Mononuclear cell (primary cell): ENCODE results near the gene VAPB. TPM values are rescaled to one million over a fixed set of nuclear protein-coding genes. Genes with fewer than 3 reads are reported as not detected.
A peak's percentile ranks its signal among the peaks of the same experiment; 100 is the strongest.

Source experiments
- H3K27me3 ChIP-seq: 2 replicates; pipeline ENCODE4 v1.6.0; 2011; ENCODE audit warnings: low read length, control low read depth; ENCODE audit not compliant: insufficient read depth
- H3K4me1 ChIP-seq: 2 replicates; pipeline ENCODE4 v1.5.1; 2011; ENCODE audit warnings: mild to moderate bottlenecking, low read length, control low read depth; ENCODE audit not compliant: insufficient read depth
- H3K4me3 ChIP-seq: 2 replicates; pipeline ENCODE4 v1.5.1; 2011; ENCODE audit warnings: mild to moderate bottlenecking, low read length, moderate library complexity
- H3K9me3 ChIP-seq: 2 replicates; pipeline ENCODE4 v1.5.1; 2011; ENCODE audit warnings: low read depth, mild to moderate bottlenecking, control low read depth, low read length
- total RNA-seq: library from RNA; depleted of rRNA; stranded (reverse); fragments of >200 nt; gene quantifications from one replicate; pipeline ENCODE4 v1.2.3, GENCODE V29; 2012

The VAPB gene
- 10.5 TPM for total RNA-seq

GRCh38 chr20:58388882-58389323, at the start of gene VAPB:
Gene VAPB, plus strand, starts transcription at chr20:58389229. Its CDS starts 231 bp downstream, at chr20:58389460.
- H3K4me3 ChIP-seq, result peak within 1 kb of the TSS; percentile 81
- H3K4me1 ChIP-seq, result peaks cover 43% of the 10 kb centered on the region
- H3K27me3 ChIP-seq, result no peaks in the 10 kb centered on the region
- H3K9me3 ChIP-seq, result no peaks in the 10 kb centered on the region

- no peak overlapping the region for H3K4me3 ChIP-seq
- H3K27me3 ChIP-seq, result no peaks in the 10 kb centered on the region
- H3K4me1 ChIP-seq, result peaks cover 5% of the 10 kb centered on the region
- no peaks in the 10 kb centered on the region for H3K9me3 ChIP-seq
Observed at GRCh38 chr20:58339741-58340140, 49.3 kb upstream of the VAPB start.

GRCh38 chr20:58340151-58340550, 48.9 kb upstream of the VAPB start:
- H3K9me3 ChIP-seq, result no peaks in the 10 kb centered on the region
- no peak overlapping the region for H3K4me3 ChIP-seq
- no peaks in the 10 kb centered on the region for H3K27me3 ChIP-seq
- peaks cover 5% of the 10 kb centered on the region for H3K4me1 ChIP-seq

GRCh38 chr20:58340853-58341252, 48.2 kb upstream of the VAPB start:
- H3K4me3 ChIP-seq, result no peak overlapping the region
- H3K27me3 ChIP-seq, result no peaks in the 10 kb centered on the region
- H3K9me3 ChIP-seq, result no peaks in the 10 kb centered on the region
- H3K4me1 ChIP-seq, result peaks cover 5% of the 10 kb centered on the region

GRCh38 chr20:58342104-58342945, 46.7 kb upstream of the VAPB start:
- peaks cover 5% of the 10 kb centered on the region for H3K4me1 ChIP-seq
- H3K9me3 ChIP-seq, result no peaks in the 10 kb centered on the region
- H3K4me3 ChIP-seq, result no peak overlapping the region
- H3K27me3 ChIP-seq, result no peaks in the 10 kb centered on the region

GRCh38 chr20:58344741-58345140, 44.3 kb upstream of the VAPB start:
- H3K4me3 ChIP-seq, result no peak overlapping the region
- H3K27me3 ChIP-seq, result no peaks in the 10 kb centered on the region
- no peaks in the 10 kb centered on the region for H3K9me3 ChIP-seq
- H3K4me1 ChIP-seq, result peaks cover 5% of the 10 kb centered on the region

GRCh38 chr20:58349570-58349969, 39.5 kb upstream of the VAPB start:
- no peak overlapping the region for H3K4me3 ChIP-seq
- no peaks in the 10 kb centered on the region for H3K27me3 ChIP-seq
- H3K9me3 ChIP-seq, result no peaks in the 10 kb centered on the region
- H3K4me1 ChIP-seq, result no peaks in the 10 kb centered on the region

- Histone ChIP-seq H3K4me1 (no peaks in the 10 kb centered on the region), H3K27me3 (no peaks in the 10 kb centered on the region), H3K9me3 (no peaks in the 10 kb centered on the region), H3K4me3 (no peak overlapping the region)
Observed at GRCh38 chr20:58352468-58352867, 36.6 kb upstream of the VAPB start.

GRCh38 chr20:58359441-58359840, 29.6 kb upstream of the VAPB start:
- H3K4me1 ChIP-seq, result no peaks in the 10 kb centered on the region
- no peaks in the 10 kb centered on the region for H3K27me3 ChIP-seq

GRCh38 chr20:58360936-58361335, 28.1 kb upstream of the VAPB start:
- no peaks in the 10 kb centered on the region for H3K27me3 ChIP-seq
- no peaks in the 10 kb centered on the region for H3K4me1 ChIP-seq
- no peaks in the 10 kb centered on the region for H3K9me3 ChIP-seq
- no peak overlapping the region for H3K4me3 ChIP-seq

More at GRCh38 chr20:58359441-58359840, 29.6 kb upstream of the VAPB start:
- H3K9me3 ChIP-seq, result no peaks in the 10 kb centered on the region
- H3K4me3 ChIP-seq, result no peak overlapping the region

GRCh38 chr20:58361481-58362205, 27.4 kb upstream of the VAPB start:
- no peaks in the 10 kb centered on the region for H3K9me3 ChIP-seq

GRCh38 chr20:58362206-58362516, 26.9 kb upstream of the VAPB start:
- no peak overlapping the region for H3K4me3 ChIP-seq
- no peaks in the 10 kb centered on the region for H3K9me3 ChIP-seq
- no peaks in the 10 kb centered on the region for H3K4me1 ChIP-seq
- H3K27me3 ChIP-seq, result no peaks in the 10 kb centered on the region

More at GRCh38 chr20:58361481-58362205, 27.4 kb upstream of the VAPB start:
- H3K27me3 ChIP-seq, result no peaks in the 10 kb centered on the region
- H3K4me3 ChIP-seq, result no peak overlapping the region
- no peaks in the 10 kb centered on the region for H3K4me1 ChIP-seq

- H3K4me1 ChIP-seq, result no peaks in the 10 kb centered on the region
- H3K4me3 ChIP-seq, result no peak overlapping the region
Observed at GRCh38 chr20:58362970-58363369, 26.1 kb upstream of the VAPB start.

GRCh38 chr20:58366866-58367265, 22.2 kb upstream of the VAPB start:
- Histone ChIP-seq H3K4me1 (no peaks in the 10 kb centered on the region), H3K9me3 (no peaks in the 10 kb centered on the region), H3K4me3 (no peak overlapping the region), H3K27me3 (no peaks in the 10 kb centered on the region)

More at GRCh38 chr20:58362970-58363369, 26.1 kb upstream of the VAPB start:
- Histone ChIP-seq H3K9me3 (no peaks in the 10 kb centered on the region), H3K27me3 (no peaks in the 10 kb centered on the region)

GRCh38 chr20:58372806-58373205, 16.2 kb upstream of the VAPB start:
- no peaks in the 10 kb centered on the region for H3K4me1 ChIP-seq
- H3K9me3 ChIP-seq, result no peaks in the 10 kb centered on the region
- no peak overlapping the region for H3K4me3 ChIP-seq
- peaks cover under 1% of the 10 kb centered on the region for H3K27me3 ChIP-seq
